Fibroblast of lung (primary cell): ENCODE measurements around the gene NIPAL3. TPM values are rescaled to one million over a fixed set of nuclear protein-coding genes. Genes with fewer than 3 reads are reported as not detected.
"Not testable (repeated sequence)": the region's sequence is repeated elsewhere in the genome, so short reads cannot be mapped to it uniquely, and the experiment has no call there.

Experiments used
- DNase-seq, 2 donors: peaks; one replicate each; pipeline versions ENCODE4 v3.0.0 to v3.0.0-alpha.2; 2010; ENCODE audit warnings: low read depth in 2 of 2
- H2AFZ ChIP-seq: 2 replicates; pipeline ENCODE4 v1.5.1; 2012; ENCODE audit warnings: low read length, control low read depth, inconsistent platforms
- H3K27ac ChIP-seq: 2 replicates; pipeline ENCODE4 v1.5.1; 2011; ENCODE audit warnings: low read length, control low read depth; ENCODE audit not compliant: insufficient read depth
- H3K27me3 ChIP-seq: 2 replicates; pipeline ENCODE4 v1.5.1; 2011; ENCODE audit warnings: mild to moderate bottlenecking, low read length; ENCODE audit not compliant: control insufficient read depth, insufficient read depth
- H3K36me3 ChIP-seq: 2 replicates; pipeline ENCODE4 v1.5.1; 2011; ENCODE audit warnings: low read length; ENCODE audit not compliant: control insufficient read depth, insufficient read depth
- H3K4me1 ChIP-seq: 2 replicates; pipeline ENCODE4 v1.5.1; 2011; ENCODE audit warnings: low read length; ENCODE audit not compliant: control insufficient read depth, insufficient read depth; ENCODE audit errors: extremely low read depth
- H3K4me2 ChIP-seq: 2 replicates; pipeline ENCODE4 v1.5.1; 2011; ENCODE audit warnings: low read length, control low read depth; ENCODE audit not compliant: insufficient read depth; ENCODE audit errors: extremely low read depth
- H3K4me3 ChIP-seq, 4 experiments: fragments of 200-600 bp in 1 of 4; sonication (generic) in 1 of 4; replicated peaks in 1 of 4; 2 replicates each; pipeline ENCODE4 v1.5.1; 2011 to 2016; ENCODE audit warnings: low read length in 4 of 4, low read depth in 3 of 4, mild to moderate bottlenecking in 3 of 4, control low read depth in 2 of 4, inconsistent platforms in 1 of 4, mixed read lengths in 1 of 4; ENCODE audit not compliant: insufficient read depth in 1 of 4; ENCODE audit errors: control extremely low read depth in 1 of 4
- H3K79me2 ChIP-seq: 2 replicates; pipeline ENCODE4 v1.5.1; 2012; ENCODE audit warnings: mild to moderate bottlenecking, low read length, inconsistent platforms; ENCODE audit not compliant: control insufficient read depth, insufficient read depth
- H3K9ac ChIP-seq: 2 replicates; pipeline ENCODE4 v1.5.1; 2011; ENCODE audit warnings: mild to moderate bottlenecking, low read length, control low read depth; ENCODE audit not compliant: insufficient read depth
- H3K9me3 ChIP-seq: 2 replicates; pipeline ENCODE4 v1.5.1; 2012; ENCODE audit warnings: low read depth, low read length; ENCODE audit not compliant: control insufficient read depth, insufficient read depth
- H4K20me1 ChIP-seq: 2 replicates; pipeline ENCODE4 v1.5.1; 2011; ENCODE audit warnings: low read length; ENCODE audit not compliant: control insufficient read depth, insufficient read depth; ENCODE audit errors: extremely low read depth
- EZH2 ChIP-seq: IDR thresholded peaks from 2 replicates; pipeline ENCODE4 v1.5.1; 2012; ENCODE audit warnings: low read length, control low read depth, mild to moderate bottlenecking; ENCODE audit errors: missing control alignments
- polyA plus RNA-seq, 2 donors: library from polyadenylated mRNA; depleted of rRNA in 1 of 2; stranded (reverse) in 1 of 2; unstranded in 1 of 2; fragments of >200 nt; gene quantifications; 2 replicates each; pipeline ENCODE4 v1.2.1, GENCODE V29; 2011 to 2012; ENCODE audit warnings: missing spikeins in 1 of 2
- total RNA-seq: library from RNA; depleted of rRNA; stranded (reverse); fragments of >200 nt; gene quantifications from 2 replicates; pipeline ENCODE4 v1.2.1, GENCODE V29; 2014
- TF ChIP-seq, protein P1 (sequence below), 2 donors: IDR thresholded peaks in 1 of 2; conservative IDR thresholded peaks in 1 of 2; 1 replicate in 1 of 2; 2 replicates in 1 of 2; pipeline ENCODE4 v1.5.1; 2011 to 2012; ENCODE audit warnings: low read length in 2 of 2, control low read depth in 1 of 2, inconsistent platforms in 1 of 2, low read depth in 1 of 2, mild to moderate bottlenecking in 1 of 2

Gene NIPAL3
- total and polyA plus RNA-seq, 2 donors (not counting 1 experiment from before 2014, with no cell fraction given), result 65.3 to 85.2 TPM

DNA sequence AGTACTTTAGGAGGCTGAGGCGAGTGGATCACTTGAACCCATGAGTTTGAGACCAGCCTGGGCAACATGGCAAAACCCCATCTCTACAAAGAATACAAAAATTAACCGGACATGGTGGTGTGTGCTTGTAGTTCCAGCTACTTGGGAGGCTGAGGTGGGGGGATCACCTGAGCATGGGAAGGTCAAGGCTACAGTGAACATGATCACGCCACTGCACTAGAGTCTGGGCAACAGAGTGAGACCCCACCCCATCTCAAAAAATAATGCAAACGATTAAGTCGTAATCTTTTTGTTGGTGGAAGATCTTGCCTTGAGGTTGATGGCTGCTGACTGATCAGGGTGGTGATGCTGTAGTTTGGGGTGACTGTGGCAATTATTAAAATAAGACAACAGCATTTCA is 93.3 kb downstream of the NIPAL3 start:
- Histone ChIP-seq H3K4me2 (no peak overlapping the region), H3K27me3 (no peaks in the 10 kb centered on the region), H3K36me3 (no peaks in the 10 kb centered on the region), H3K9ac (no peak overlapping the region), H3K9me3 (no peaks in the 10 kb centered on the region), H4K20me1 (no peaks in the 10 kb centered on the region), H3K4me1 (no peaks in the 10 kb centered on the region), H3K27ac (no peak overlapping the region), H3K79me2 (no peaks in the 10 kb centered on the region), H3K4me3 (no peak overlapping the region), H2AFZ (no peak overlapping the region)
- TF ChIP-seq EZH2, result no peak
- no peak for DNase-seq

DNA sequence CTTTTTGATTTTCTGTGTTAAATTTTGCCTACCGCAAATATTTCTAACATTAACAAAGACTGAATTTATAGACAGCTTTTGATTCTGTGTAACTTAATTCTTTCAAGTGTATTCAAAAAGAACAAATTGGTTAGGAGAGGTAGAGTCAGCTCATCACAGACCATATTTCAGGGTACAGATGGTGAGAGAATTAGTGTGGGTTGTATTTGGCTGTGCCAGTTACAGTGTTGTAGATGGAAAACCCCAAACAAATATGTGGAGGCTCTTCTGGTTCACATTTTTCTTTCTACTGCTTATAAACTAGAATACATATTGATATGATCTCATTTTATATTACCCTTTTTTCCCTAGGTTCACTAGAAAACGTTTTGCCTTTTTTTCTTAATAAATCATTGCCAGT is 98.1 kb downstream of the NIPAL3 start:
- Histone ChIP-seq H3K9ac (no peak overlapping the region), H3K27me3 (no peaks in the 10 kb centered on the region), H3K79me2 (no peaks in the 10 kb centered on the region)

DNA sequence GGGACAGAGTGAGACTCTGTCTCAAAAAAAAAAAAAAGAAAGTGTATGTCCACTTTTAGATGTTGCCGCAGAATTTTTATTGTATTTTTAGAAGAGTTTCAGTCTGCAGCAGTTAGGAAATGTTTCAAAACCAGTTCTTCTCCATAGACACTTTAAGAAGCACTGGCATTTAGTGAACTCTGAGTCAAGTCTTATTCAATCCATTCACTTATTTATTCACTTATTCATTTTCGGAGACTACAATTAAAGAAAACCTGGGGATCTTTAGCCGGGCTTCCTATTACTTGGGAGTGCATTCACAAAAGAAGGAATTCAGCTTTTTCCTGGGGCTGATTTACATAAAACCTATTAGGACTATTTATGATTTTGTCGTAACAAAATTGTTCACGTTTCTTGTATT is 99.3 kb downstream of the NIPAL3 start:
- no peaks in the 10 kb centered on the region for H3K9me3 ChIP-seq
- no peak overlapping the region for H3K4me3 ChIP-seq
- TF ChIP-seq, protein P1, sequence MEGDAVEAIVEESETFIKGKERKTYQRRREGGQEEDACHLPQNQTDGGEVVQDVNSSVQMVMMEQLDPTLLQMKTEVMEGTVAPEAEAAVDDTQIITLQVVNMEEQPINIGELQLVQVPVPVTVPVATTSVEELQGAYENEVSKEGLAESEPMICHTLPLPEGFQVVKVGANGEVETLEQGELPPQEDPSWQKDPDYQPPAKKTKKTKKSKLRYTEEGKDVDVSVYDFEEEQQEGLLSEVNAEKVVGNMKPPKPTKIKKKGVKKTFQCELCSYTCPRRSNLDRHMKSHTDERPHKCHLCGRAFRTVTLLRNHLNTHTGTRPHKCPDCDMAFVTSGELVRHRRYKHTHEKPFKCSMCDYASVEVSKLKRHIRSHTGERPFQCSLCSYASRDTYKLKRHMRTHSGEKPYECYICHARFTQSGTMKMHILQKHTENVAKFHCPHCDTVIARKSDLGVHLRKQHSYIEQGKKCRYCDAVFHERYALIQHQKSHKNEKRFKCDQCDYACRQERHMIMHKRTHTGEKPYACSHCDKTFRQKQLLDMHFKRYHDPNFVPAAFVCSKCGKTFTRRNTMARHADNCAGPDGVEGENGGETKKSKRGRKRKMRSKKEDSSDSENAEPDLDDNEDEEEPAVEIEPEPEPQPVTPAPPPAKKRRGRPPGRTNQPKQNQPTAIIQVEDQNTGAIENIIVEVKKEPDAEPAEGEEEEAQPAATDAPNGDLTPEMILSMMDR (conservative IDR thresholded peaks at IDR 0.05 in 1 of 2, IDR thresholded peaks at IDR 0.05 in 1 of 2; ENCODE audit: low read depth in 1 of 2, low read length in 2 of 2), result no peak
- no peak for TF ChIP-seq EZH2
- no peaks in the 10 kb centered on the region for H3K4me1 ChIP-seq
- H3K4me2 ChIP-seq, result no peak overlapping the region
- DNase-seq, result no peak
- H4K20me1 ChIP-seq, result no peaks in the 10 kb centered on the region
- H3K27ac ChIP-seq, result no peak overlapping the region
- no peak overlapping the region for H3K9ac ChIP-seq
- H2AFZ ChIP-seq, result no peak overlapping the region
- no peaks in the 10 kb centered on the region for H3K27me3 ChIP-seq
- no peaks in the 10 kb centered on the region for H3K36me3 ChIP-seq
- H3K79me2 ChIP-seq, result no peaks in the 10 kb centered on the region

More for the DNA sequence above, 98.1 kb downstream of the NIPAL3 start:
- Histone ChIP-seq H3K36me3 (no peaks in the 10 kb centered on the region), H3K27ac (no peak overlapping the region), H3K4me2 (no peak overlapping the region), H4K20me1 (no peaks in the 10 kb centered on the region), H3K4me1 (no peaks in the 10 kb centered on the region), H2AFZ (no peak overlapping the region), H3K4me3 (no peak overlapping the region), H3K9me3 (no peaks in the 10 kb centered on the region)
- TF ChIP-seq, protein P1 (conservative IDR thresholded peaks at IDR 0.05 in 1 of 2, IDR thresholded peaks at IDR 0.05 in 1 of 2; ENCODE audit: low read depth in 1 of 2, low read length in 2 of 2), result no peak
- no peak for TF ChIP-seq EZH2
- DNase-seq, result no peak

DNA sequence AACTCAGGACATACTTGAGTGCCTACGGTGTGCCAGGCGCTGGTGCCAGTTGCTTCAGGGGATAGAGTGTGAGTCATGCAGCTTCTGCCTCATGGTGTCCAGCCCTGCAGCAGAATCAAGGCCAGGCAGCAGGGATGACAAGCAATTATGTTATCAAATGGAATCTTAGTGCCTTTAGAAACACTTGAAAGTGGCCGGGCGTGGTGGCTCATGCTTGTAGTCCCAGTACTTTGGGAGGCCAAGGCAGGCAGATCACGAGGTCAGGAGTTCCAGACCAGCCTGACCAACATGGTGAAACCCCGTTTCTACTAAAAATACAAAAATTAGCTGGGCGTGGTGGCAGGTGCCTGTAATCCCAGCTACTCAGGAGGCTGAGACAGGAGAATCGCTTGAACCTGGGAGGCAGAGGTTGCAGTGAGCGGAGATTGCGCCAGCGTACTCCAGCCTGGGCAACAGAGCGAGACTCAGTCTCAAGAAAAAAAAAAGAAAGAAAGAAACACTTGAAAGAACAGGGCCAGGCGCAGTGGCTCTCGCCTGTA is 100.1 kb downstream of the NIPAL3 start:
- not testable (repeated sequence) for H3K27ac ChIP-seq, H3K36me3 ChIP-seq, H3K4me2 ChIP-seq, H2AFZ ChIP-seq, H3K4me1 ChIP-seq, H3K79me2 ChIP-seq, H3K27me3 ChIP-seq, H3K9me3 ChIP-seq, H3K4me3 ChIP-seq, H3K9ac ChIP-seq, H4K20me1 ChIP-seq
- DNase-seq, result peak in 1 of 2 donors; percentile 55
